ENCODE measurements around the gene ILDR1. TPM values are rescaled to one million over a fixed set of nuclear protein-coding genes. Genes with fewer than 3 reads are reported as not detected.

The ILDR1 gene
- total and polyA plus RNA-seq, 2 of the 8 experiments (the other 6 are each of a cell fraction or from before 2014, with no cell fraction given): 1.8 TPM

GRCh38 chr3:122012821-122013220 lies 9.2 kb downstream of the ILDR1 start:
- Histone ChIP-seq H2BK12ac (ENCODE audit: low read depth, low read length) (no peak overlapping the region), H3K56ac (replicated peaks; ENCODE audit: insufficient read length, low read depth, low read length) (no peak overlapping the region), H3K4ac (replicated peaks; ENCODE audit: insufficient read length, low read depth, low read length) (no peak overlapping the region), H2BK5ac (ENCODE audit: low read depth, low read length) (no peak overlapping the region), H3K18ac (ENCODE audit: extremely low read depth, low read length) (no peak overlapping the region), H4K5ac (ENCODE audit: insufficient read length, low read depth, low read length) (no peak overlapping the region), H2AK5ac (ENCODE audit: low read depth, low read length) (no peak overlapping the region), H3K4me2 (ENCODE audit: insufficient read depth in 1 of 2, low read depth in 2 of 2, low read length in 2 of 2) (no peak overlapping the region), H3K4me3 (ENCODE audit: extremely low read depth in 1 of 4, insufficient read depth in 2 of 4, low read depth in 3 of 4, low read length in 4 of 4) (no peak overlapping the region), H2BK15ac (ENCODE audit: low read length) (no peak overlapping the region), H3K9me3 (ENCODE audit: insufficient read depth in 2 of 2, low read depth in 1 of 2, low read length in 1 of 2) (no peaks in the 10 kb centered on the region), H4K91ac (replicated peaks; ENCODE audit: insufficient read length, low read length) (no peak overlapping the region), H3K9ac (replicated peaks in 1 of 4; ENCODE audit: extremely low read depth in 1 of 4, low read depth in 3 of 4, low read length in 3 of 4) (no peak overlapping the region), H4K20me1 (replicated peaks in 1 of 2; ENCODE audit: control insufficient read depth in 1 of 2, insufficient read depth in 2 of 2, low read length in 2 of 2) (no peaks in the 10 kb centered on the region), H3K36me3 (ENCODE audit: control insufficient read depth in 2 of 4, insufficient read depth in 4 of 4, low read length in 3 of 4) (no peaks in the 10 kb centered on the region), H2BK120ac (replicated peaks; ENCODE audit: low read depth, low read length) (no peak overlapping the region), H3K27ac (ENCODE audit: low read depth, low read length) (no peak overlapping the region), H3K4me1 (replicated peaks in 1 of 4; ENCODE audit: control insufficient read depth in 3 of 4, insufficient read depth in 4 of 4, low read length in 3 of 4) (peaks cover 0 to 4% (median 0%) of the 10 kb centered on the region in 4 experiments; a peak in 1 of 7 replicates), H3K23ac (ENCODE audit: insufficient read length) (no peak overlapping the region), H3K14ac (ENCODE audit: insufficient read length) (no peak overlapping the region), H3K79me2 (ENCODE audit: control insufficient read depth in 1 of 2, insufficient read depth in 2 of 2, low read length in 2 of 2) (no peaks in the 10 kb centered on the region), H3K23me2 (ENCODE audit: low read depth, low read length) (no peaks in the 10 kb centered on the region), H3K79me1 (ENCODE audit: low read depth, low read length) (no peaks in the 10 kb centered on the region), H4K8ac (ENCODE audit: extremely low read depth, insufficient read depth, low read length) (no peak overlapping the region), H2BK20ac (ENCODE audit: low read length) (no peak overlapping the region), H2AFZ (ENCODE audit: low read length) (no peak overlapping the region), H3K27me3 (replicated peaks in 1 of 4; ENCODE audit: control insufficient read depth in 3 of 4, extremely low read depth in 1 of 4, insufficient read depth in 3 of 4, low read length in 3 of 4) (no peaks in the 10 kb centered on the region)
- ChIA-PET CTCF (ENCODE audit: partially characterized antibody) (interaction anchor here (0.6 to 9.6 kb wide), 4 partner anchors 10 to 51 kb away, joined by 3 to 64 read pairs (median 3); no protein-coding TSS in a partner anchor), POLR2A (ENCODE audit: partially characterized antibody) (no interaction called here)
- DNase-seq (ENCODE audit: low read depth in 1 of 2, low spot score in 2 of 2): no peak
- 78% methylated on average over 1 of the region's 1 CpG; no CpG with 5 or more reads in 1 of the 2 experiments for WGBS, 2 experiments (ENCODE audit: extremely low coverage in 1 of 2, insufficient coverage in 1 of 2, insufficient read length in 1 of 2, insufficient replicate concordance in 2 of 2, low coverage in 1 of 2, low lambda C conversion rate in 2 of 2, missing lambda C conversion rate in 1 of 2)
- FAIRE-seq: no peak
- no peak for TF ChIP-seq ASH2L (IDR thresholded peaks at IDR 0.05; ENCODE audit: low read length)

Data from H1 (cell line).